ENCODE data around the gene KRT26. TPM values are rescaled to one million over a fixed set of nuclear protein-coding genes. Genes with fewer than 3 reads are reported as not detected.

KRT26 gene
- total and polyA plus RNA-seq, 2 of the 13 experiments (the other 11 are each of a cell fraction or from before 2014, with no cell fraction given): not detected

DNA sequence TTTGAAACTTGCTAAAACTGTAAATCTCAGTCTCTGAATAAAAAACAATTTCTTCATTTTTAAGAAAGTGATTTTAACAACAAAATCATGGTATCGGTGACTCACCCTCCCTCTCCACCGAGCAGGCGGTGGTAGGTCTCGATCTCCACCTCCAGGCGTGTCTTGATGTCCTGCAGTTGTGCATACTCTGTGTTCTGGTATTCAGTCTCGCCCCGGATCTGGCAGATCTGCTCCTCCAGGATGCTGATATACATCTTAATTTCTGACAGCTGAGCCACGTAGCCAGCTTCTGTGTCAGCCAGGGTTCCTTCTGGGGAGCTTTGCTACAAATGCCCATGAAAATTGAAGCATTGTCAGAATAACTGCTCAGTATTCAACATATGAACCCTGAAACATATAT lies 53.1 kb downstream of the KRT26 start:
- H3K4me1 ChIP-seq (ENCODE audit: insufficient read depth, low read length): no peaks in the 10 kb centered on the region
- 23% methylated on average over 8 of the region's 8 CpGs for WGBS (ENCODE audit: low lambda C conversion rate)
- no peaks in the 10 kb centered on the region for H4K20me1 ChIP-seq (ENCODE audit: insufficient read depth, low read length)
- CTCF ChIA-PET (ENCODE audit: low intra/inter-chr PET ratio, low total read pairs): no interaction called here
- DNase-seq (ENCODE audit: low spot score) (no peak), ATAC-seq (no peak), FAIRE-seq (no peak)
- TF ChIP-seq FLYWCH1 (CRISPR knock-in tag; IDR thresholded peaks at IDR 0.05): no peak
- TF ChIP-seq HDAC1 (CRISPR knock-in tag; IDR thresholded peaks at IDR 0.05): no peak
- no peak for TF ChIP-seq ZMAT3 (CRISPR knock-in tag; conservative IDR thresholded peaks at IDR 0.05)
- TF ChIP-seq, protein P1, sequence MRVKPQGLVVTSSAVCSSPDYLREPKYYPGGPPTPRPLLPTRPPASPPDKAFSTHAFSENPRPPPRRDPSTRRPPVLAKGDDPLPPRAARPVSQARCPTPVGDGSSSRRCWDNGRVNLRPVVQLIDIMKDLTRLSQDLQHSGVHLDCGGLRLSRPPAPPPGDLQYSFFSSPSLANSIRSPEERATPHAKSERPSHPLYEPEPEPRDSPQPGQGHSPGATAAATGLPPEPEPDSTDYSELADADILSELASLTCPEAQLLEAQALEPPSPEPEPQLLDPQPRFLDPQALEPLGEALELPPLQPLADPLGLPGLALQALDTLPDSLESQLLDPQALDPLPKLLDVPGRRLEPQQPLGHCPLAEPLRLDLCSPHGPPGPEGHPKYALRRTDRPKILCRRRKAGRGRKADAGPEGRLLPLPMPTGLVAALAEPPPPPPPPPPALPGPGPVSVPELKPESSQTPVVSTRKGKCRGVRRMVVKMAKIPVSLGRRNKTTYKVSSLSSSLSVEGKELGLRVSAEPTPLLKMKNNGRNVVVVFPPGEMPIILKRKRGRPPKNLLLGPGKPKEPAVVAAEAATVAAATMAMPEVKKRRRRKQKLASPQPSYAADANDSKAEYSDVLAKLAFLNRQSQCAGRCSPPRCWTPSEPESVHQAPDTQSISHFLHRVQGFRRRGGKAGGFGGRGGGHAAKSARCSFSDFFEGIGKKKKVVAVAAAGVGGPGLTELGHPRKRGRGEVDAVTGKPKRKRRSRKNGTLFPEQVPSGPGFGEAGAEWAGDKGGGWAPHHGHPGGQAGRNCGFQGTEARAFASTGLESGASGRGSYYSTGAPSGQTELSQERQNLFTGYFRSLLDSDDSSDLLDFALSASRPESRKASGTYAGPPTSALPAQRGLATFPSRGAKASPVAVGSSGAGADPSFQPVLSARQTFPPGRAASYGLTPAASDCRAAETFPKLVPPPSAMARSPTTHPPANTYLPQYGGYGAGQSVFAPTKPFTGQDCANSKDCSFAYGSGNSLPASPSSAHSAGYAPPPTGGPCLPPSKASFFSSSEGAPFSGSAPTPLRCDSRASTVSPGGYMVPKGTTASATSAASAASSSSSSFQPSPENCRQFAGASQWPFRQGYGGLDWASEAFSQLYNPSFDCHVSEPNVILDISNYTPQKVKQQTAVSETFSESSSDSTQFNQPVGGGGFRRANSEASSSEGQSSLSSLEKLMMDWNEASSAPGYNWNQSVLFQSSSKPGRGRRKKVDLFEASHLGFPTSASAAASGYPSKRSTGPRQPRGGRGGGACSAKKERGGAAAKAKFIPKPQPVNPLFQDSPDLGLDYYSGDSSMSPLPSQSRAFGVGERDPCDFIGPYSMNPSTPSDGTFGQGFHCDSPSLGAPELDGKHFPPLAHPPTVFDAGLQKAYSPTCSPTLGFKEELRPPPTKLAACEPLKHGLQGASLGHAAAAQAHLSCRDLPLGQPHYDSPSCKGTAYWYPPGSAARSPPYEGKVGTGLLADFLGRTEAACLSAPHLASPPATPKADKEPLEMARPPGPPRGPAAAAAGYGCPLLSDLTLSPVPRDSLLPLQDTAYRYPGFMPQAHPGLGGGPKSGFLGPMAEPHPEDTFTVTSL (CRISPR knock-in tag; IDR thresholded peaks at IDR 0.05; ENCODE audit: borderline replicate concordance): no peak
- TF ChIP-seq SP140L (CRISPR knock-in tag; IDR thresholded peaks at IDR 0.05; ENCODE audit: borderline replicate concordance): no peak
- TF ChIP-seq ZNF441 (CRISPR knock-in tag; IDR thresholded peaks at IDR 0.05; ENCODE audit: borderline replicate concordance): no peak
- H3K4me3 ChIP-seq (replicated peaks in 1 of 3; ENCODE audit: insufficient read depth in 1 of 3, low read depth in 2 of 3, low read length in 3 of 3): no peak overlapping the region
- in situ Hi-C loops (cut with HindIII; ENCODE audit: extremely low pct_ligation_motif_present, low pct_unique_long_range_greater_than_20kb): no loop called here
- H3K36me3 ChIP-seq (replicated peaks in 1 of 2; ENCODE audit: control insufficient read depth in 1 of 2, insufficient read depth in 2 of 2, low read length in 2 of 2): no peaks in the 10 kb centered on the region
- H3K27me3 ChIP-seq (ENCODE audit: control insufficient read depth in 1 of 2, insufficient read depth in 2 of 2, low read length in 2 of 2): peaks cover 0 to 15% of the 10 kb centered on the region in 2 experiments; a peak in 4 of 5 replicates
- no peak overlapping the region for H3K9ac ChIP-seq (ENCODE audit: insufficient read depth, low read depth, low read length)
- no TSS peak for BruUV-seq (replicated peaks)
- no peaks in the 10 kb centered on the region for H3K79me2 ChIP-seq (ENCODE audit: insufficient read depth, low read length)
- intact Hi-C loops (cut with micrococcal nuclease; ENCODE audit: unreplicated experiment): no loop called here
- no peak overlapping the region for H3K27ac ChIP-seq (ENCODE audit: extremely low read length, insufficient read depth, low read length)
- no peak overlapping the region for H2AFZ ChIP-seq (ENCODE audit: low read length)
- no peak overlapping the region for H3K4me2 ChIP-seq (ENCODE audit: low read depth, low read length)
- H3K9me3 ChIP-seq (ENCODE audit: low read length): no peaks in the 10 kb centered on the region
- POLR2A ChIA-PET: no interaction called here
